MCF 10A (cell line): ENCODE measurements around the gene OR10D3. TPM values are rescaled to one million over a fixed set of nuclear protein-coding genes. Genes with fewer than 3 reads are reported as not detected.

Source experiments
- BruUV-seq: library from RNA; stranded (reverse); fragments of 400-500 nt; replicated peaks from 2 replicates; lab custom pipeline; 2021; lab: Mats Ljungman, UMichigan
- CTCF ChIA-PET: fragments of 300-600 bp; sonication (Branson Sonifier 250); formaldehyde crosslinking; extraction: SDS; loops from one replicate; lab custom pipeline; 2021; ENCODE audit warnings: antibody characterized with exemption, inconsistent platforms; lab: Yijun Ruan, JAX
- POLR2A ChIA-PET: fragments of 300-600, 350-650 bp; sonication (Branson Sonifier 250); formaldehyde crosslinking; extraction: SDS; loops from one replicate; lab custom pipeline; 2020; ENCODE audit warnings: antibody characterized with exemption, inconsistent platforms; lab: Yijun Ruan, JAX
- DNase-seq: peaks from one replicate; pipeline ENCODE4 v3.0.0-alpha.2; 2018; ENCODE audit not compliant: unreplicated experiment
- H3K27ac Mint-ChIP-seq: one replicate; pipeline ENCODE4 v1.8.0; 2022; ENCODE audit warnings: mild to moderate bottlenecking, low read depth, mixed read lengths; ENCODE audit not compliant: unreplicated experiment
- H3K27me3 Mint-ChIP-seq: one replicate; pipeline ENCODE4 v1.8.0; 2022; ENCODE audit warnings: mixed read lengths; ENCODE audit not compliant: insufficient read depth, unreplicated experiment
- H3K36me3 Mint-ChIP-seq: one replicate; pipeline ENCODE4 v1.8.0; 2022; ENCODE audit warnings: mild to moderate bottlenecking, moderate library complexity, mixed read lengths; ENCODE audit not compliant: insufficient read depth, unreplicated experiment
- H3K4me1 Mint-ChIP-seq: one replicate; pipeline ENCODE4 v1.8.0; 2022; ENCODE audit warnings: mixed read lengths; ENCODE audit not compliant: insufficient read depth, unreplicated experiment
- H3K4me3 Mint-ChIP-seq: one replicate; pipeline ENCODE4 v1.8.0; 2022; ENCODE audit warnings: mild to moderate bottlenecking, moderate library complexity, mixed read lengths; ENCODE audit not compliant: unreplicated experiment
- H3K9me3 Mint-ChIP-seq: one replicate; pipeline ENCODE4 v1.8.0; 2022; ENCODE audit warnings: mixed read lengths; ENCODE audit not compliant: unreplicated experiment
- intact Hi-C: fragments of 100-400 bp; cut with micrococcal nuclease; formaldehyde crosslinking; loops from 2 replicates; pipeline ENCODE4 v1.14.1; 2022
- total RNA-seq: library from RNA; stranded (reverse); gene quantifications from 2 replicates; pipeline ENCODE4 v1.2.3, GENCODE V29; 2022
- TF ChIP-seq, protein P1 (sequence below): fragments of 200-600 bp; IDR thresholded peaks from one replicate; pipeline ENCODE4 v1.8.0; 2022; ENCODE audit warnings: antibody characterized with exemption, mild to moderate bottlenecking; ENCODE audit not compliant: unreplicated experiment

The OR10D3 gene
- total RNA-seq, 1 experiment from 2014 or later: not detected

DNA sequence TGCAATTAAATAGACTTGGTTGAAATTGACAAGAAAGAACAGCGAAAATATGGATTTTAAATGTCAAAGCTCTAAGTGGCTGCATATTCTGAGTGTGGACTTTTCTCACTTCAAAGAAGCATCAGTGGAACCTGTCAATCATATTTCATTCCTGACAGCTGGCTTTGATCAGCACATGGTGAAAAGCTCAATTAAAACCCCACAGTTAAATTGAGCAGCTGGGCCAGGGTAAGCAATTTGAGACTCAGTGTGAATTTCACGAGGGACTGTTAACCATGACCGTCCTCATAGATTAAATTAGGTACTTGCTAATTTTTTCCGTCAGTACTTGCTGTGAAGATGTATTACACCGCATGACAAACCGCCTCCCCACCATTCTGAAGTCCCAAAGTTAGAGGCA lies 11.0 kb upstream of the OR10D3 start:
- H3K9me3 Mint-ChIP-seq: no peaks in the 10 kb centered on the region
- POLR2A ChIA-PET: no interaction called here
- no peak overlapping the region for H3K27ac Mint-ChIP-seq
- no peaks in the 10 kb centered on the region for H3K36me3 Mint-ChIP-seq
- no peak overlapping the region for H3K4me3 Mint-ChIP-seq
- TF ChIP-seq, protein P1, sequence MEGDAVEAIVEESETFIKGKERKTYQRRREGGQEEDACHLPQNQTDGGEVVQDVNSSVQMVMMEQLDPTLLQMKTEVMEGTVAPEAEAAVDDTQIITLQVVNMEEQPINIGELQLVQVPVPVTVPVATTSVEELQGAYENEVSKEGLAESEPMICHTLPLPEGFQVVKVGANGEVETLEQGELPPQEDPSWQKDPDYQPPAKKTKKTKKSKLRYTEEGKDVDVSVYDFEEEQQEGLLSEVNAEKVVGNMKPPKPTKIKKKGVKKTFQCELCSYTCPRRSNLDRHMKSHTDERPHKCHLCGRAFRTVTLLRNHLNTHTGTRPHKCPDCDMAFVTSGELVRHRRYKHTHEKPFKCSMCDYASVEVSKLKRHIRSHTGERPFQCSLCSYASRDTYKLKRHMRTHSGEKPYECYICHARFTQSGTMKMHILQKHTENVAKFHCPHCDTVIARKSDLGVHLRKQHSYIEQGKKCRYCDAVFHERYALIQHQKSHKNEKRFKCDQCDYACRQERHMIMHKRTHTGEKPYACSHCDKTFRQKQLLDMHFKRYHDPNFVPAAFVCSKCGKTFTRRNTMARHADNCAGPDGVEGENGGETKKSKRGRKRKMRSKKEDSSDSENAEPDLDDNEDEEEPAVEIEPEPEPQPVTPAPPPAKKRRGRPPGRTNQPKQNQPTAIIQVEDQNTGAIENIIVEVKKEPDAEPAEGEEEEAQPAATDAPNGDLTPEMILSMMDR: no peak
- BruUV-seq: no TSS peak
- CTCF ChIA-PET: interaction anchor here (1.2 kb wide), 1 partner anchor 17 kb away, joined by 3 read pairs; no protein-coding TSS in a partner anchor
- DNase-seq: no peak
- intact Hi-C loops: no loop called here
- no peaks in the 10 kb centered on the region for H3K4me1 Mint-ChIP-seq
- H3K27me3 Mint-ChIP-seq: no peaks in the 10 kb centered on the region

GRCh38 chr11:124172599-124172998 lies 10.5 kb upstream of the OR10D3 start:
- TF ChIP-seq, protein P1: no peak
- intact Hi-C loops: no loop called here
- Mint-ChIP-seq H3K4me3 (no peak overlapping the region), H3K36me3 (no peaks in the 10 kb centered on the region), H3K27ac (no peak overlapping the region), H3K9me3 (no peaks in the 10 kb centered on the region), H3K4me1 (no peaks in the 10 kb centered on the region), H3K27me3 (no peaks in the 10 kb centered on the region)
- ChIA-PET CTCF (no interaction called here), POLR2A (interaction anchor here (0.6 kb wide), 1 partner anchor 828 kb away, joined by 3 read pairs; no protein-coding TSS in a partner anchor)
- no TSS peak for BruUV-seq
- no peak for DNase-seq

GRCh38 chr11:124174001-124174583 lies 9.1 kb upstream of the OR10D3 start:
- POLR2A ChIA-PET: no interaction called here
- intact Hi-C loops: no loop called here
- no peaks in the 10 kb centered on the region for H3K4me1 Mint-ChIP-seq
- TF ChIP-seq, protein P1: no peak
- no peaks in the 10 kb centered on the region for H3K36me3 Mint-ChIP-seq
- H3K27ac Mint-ChIP-seq: no peak overlapping the region
- peak; percentile 82 for DNase-seq
- H3K27me3 Mint-ChIP-seq: no peaks in the 10 kb centered on the region
- H3K9me3 Mint-ChIP-seq: no peaks in the 10 kb centered on the region
- CTCF ChIA-PET: interaction anchor here (0.6 to 1.5 kb wide), 5 partner anchors 10 to 102 kb away, joined by 3 to 6 read pairs (median 3); no protein-coding TSS in a partner anchor
- H3K4me3 Mint-ChIP-seq: no peak overlapping the region
- no TSS peak for BruUV-seq

DNA sequence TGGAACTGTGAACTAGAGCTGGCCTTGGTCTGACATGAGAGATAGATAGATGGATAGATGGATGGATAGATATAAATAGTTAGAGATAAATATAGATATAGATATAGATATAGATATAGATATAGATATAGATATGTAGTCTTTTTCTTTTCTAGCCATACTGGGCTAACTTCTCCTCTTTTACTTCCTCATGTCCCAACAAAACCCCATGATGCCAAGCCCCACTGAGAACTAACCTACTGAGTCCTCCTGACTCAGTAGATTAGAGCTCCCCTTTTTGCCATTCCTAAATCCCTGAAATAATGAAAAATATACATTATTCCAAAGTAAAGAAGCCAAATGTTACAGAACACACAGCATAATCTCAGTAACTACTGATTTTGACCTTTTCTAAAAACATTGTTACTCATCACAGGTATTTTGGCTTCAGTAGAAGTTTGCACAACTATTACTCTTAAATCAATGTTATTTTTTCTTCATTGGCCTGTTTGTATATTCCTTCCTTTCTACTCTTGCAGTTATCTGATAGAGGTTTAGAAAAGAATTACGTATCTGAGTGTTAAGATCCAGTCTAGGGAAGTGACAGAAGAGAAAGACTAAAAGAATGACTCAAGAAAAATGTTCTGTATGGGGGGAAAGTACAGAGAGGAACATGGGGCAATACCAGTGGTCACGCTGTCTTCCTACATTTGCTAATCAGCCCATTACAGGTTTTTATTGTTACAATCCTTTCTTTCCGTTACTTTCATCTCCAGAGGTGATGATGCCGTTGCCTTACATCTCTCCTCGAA lies 6.0 kb upstream of the OR10D3 start:
- Mint-ChIP-seq H3K4me3 (no peak overlapping the region), H3K27ac (no peak overlapping the region), H3K4me1 (no peaks in the 10 kb centered on the region), H3K36me3 (no peaks in the 10 kb centered on the region), H3K9me3 (no peaks in the 10 kb centered on the region), H3K27me3 (peaks cover 3% of the 10 kb centered on the region)
- peak; percentile 37 for DNase-seq
- ChIA-PET CTCF (no interaction called here), POLR2A (interaction anchor here (0.6 to 0.8 kb wide), 2 partner anchors 20 to 21 kb away, joined by 3 read pairs; no protein-coding TSS in a partner anchor)
- no TSS peak for BruUV-seq
- TF ChIP-seq, protein P1: no peak
- intact Hi-C loops: no loop called here
